Measurements from ENCODE around the gene KIF14.

GRCh38 chr1:200535605-200536004 lies 84.9 kb downstream of the KIF14 start:
- TF ChIP-seq POLR2A (IDR thresholded peaks at IDR 0.05; ENCODE audit: extremely low read depth, insufficient read length) (no peak), MYC (IDR thresholded peaks at IDR 0.05; ENCODE audit: low read depth, low read length) (no peak)
- TF ChIP-seq, protein P1, sequence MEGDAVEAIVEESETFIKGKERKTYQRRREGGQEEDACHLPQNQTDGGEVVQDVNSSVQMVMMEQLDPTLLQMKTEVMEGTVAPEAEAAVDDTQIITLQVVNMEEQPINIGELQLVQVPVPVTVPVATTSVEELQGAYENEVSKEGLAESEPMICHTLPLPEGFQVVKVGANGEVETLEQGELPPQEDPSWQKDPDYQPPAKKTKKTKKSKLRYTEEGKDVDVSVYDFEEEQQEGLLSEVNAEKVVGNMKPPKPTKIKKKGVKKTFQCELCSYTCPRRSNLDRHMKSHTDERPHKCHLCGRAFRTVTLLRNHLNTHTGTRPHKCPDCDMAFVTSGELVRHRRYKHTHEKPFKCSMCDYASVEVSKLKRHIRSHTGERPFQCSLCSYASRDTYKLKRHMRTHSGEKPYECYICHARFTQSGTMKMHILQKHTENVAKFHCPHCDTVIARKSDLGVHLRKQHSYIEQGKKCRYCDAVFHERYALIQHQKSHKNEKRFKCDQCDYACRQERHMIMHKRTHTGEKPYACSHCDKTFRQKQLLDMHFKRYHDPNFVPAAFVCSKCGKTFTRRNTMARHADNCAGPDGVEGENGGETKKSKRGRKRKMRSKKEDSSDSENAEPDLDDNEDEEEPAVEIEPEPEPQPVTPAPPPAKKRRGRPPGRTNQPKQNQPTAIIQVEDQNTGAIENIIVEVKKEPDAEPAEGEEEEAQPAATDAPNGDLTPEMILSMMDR (IDR thresholded peaks at IDR 0.05; ENCODE audit: low read depth, low read length): peak; percentile 38
